ENCODE results near the gene ZNF518B.
"Not testable (repeated sequence)": the region's sequence is repeated elsewhere in the genome, so short reads cannot be mapped to it uniquely, and the experiment has no call there.

ZNF518B gene

DNA sequence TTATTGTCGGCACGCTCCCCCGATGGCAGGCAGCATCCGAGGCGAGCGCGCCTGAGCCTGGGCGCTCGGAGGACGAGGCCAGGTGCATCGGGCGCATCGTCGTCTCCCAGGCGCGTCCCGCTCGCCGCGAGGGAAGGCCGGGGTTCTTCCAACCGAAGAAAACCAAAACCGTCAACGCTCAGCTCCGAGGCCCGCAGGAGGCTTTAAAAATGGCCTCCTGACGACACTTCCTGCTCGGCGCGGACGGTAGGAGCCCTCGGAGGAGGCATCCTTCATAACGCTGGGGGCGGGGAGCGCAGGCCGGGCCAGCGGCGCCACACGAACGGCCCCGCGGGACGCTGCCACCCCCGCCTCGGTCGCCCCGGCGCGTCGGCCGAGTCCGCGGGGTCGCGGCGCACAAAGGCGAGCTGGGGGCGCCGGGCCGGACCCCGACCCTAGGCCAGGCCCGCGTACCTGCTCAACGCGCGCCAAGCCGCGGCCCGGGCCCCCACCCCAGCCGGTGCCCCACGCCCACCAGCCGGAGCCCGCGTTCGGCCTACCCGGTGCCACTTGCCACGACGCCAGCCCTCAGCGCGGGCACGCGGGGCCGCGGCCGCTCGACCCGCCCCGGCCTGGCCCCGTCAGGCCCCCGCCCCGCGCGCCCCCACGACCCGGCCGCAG lies 501 bp downstream of the ZNF518B start:
- peak; percentile 69 for DNase-seq

DNA sequence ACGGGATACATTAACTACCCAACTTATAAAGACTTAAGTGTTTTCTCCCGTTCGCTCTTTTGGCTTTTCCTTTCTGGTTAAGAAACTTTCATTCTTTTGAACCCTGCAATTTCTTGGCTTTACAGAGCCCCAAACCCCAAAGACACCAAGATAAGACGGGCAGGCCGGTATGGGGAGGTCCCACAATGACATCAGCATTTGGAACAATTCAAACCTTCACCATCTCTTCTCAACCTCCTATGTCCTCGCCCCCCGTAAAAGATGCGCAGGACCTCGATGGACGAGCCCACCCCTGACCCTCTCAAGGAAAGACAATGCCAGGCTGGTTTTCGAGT lies 999 bp downstream of the ZNF518B start:
- DNase-seq, result no peak

DNA sequence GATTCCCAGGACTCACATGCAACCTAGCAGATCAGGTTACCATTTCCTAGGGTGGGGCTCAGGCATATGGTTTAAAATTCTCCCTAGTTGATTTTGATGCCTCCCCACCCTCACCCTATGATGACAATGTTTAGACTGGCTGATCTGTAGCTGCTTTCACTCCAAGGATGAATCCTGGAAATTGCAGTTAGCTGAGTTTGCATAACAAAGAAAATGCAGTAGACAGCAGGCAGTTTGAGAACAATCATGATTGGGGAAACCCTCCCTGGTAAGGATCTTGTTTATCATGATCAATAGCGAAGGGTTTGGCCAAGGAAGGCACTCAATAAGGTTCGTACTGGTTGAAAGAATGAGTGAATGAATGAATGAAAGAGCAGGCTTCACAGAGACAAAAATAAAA lies 2.1 kb downstream of the ZNF518B start:
- DNase-seq, result no peak

DNA sequence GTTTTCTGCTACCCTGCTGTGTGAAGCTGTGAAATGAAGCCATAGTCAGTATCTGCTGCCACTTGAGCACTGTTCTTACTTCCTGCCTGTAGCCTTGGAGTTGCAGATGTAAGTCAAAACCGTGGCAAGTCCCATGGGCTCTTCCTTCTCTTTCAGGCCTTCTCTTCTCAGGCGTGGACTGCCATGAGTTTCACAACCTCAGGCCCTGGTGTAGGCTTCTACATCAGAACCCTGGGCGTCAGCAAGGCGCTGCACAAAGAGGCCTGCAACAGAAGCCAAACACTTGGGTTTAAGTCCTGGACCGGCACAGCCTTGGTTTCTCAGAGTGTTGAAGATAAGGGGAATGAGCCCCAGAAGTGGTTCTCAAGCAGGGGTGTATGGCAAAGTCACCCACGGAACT lies 2.5 kb downstream of the ZNF518B start:
- no peak for DNase-seq

DNA sequence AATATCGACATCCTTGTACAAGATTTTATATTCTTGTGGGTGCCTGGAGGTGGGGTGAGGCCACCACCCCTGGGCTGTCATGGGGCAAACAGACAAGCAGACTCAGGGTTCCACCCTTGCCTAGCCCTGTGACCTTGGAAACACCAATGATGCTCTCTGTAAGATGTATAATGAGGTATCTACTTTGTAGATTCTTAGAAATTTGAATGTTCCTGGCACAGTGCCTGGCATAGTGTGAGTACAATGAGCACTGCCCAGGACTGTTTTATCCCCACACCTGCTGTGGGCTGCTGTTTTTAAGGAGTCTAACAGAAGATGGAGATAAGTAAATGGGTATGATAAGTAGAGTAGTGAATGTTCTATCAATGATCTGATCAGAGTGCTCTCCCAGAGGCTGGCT lies 3.1 kb downstream of the ZNF518B start:
- DNase-seq, result no peak

DNA sequence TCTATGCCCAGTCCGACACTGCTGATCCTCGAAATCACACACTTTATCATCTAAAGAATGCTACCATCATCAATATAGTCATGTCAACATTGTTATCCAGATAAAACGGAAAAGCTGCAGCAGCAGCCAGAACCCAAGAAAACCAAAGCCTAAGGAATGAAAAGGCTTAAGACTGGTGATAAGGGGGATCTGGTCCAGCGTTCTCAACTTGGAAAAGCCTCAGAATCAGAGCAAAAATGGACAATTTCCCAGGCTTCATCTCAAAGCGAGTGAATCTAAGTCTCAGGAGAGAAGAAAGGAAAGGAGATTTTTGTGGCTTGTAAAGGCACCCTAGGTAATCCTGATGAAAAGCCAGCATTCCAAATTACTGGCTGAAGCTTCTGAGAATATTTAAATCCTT lies 8.2 kb downstream of the ZNF518B start:
- DNase-seq, result no peak

DNA sequence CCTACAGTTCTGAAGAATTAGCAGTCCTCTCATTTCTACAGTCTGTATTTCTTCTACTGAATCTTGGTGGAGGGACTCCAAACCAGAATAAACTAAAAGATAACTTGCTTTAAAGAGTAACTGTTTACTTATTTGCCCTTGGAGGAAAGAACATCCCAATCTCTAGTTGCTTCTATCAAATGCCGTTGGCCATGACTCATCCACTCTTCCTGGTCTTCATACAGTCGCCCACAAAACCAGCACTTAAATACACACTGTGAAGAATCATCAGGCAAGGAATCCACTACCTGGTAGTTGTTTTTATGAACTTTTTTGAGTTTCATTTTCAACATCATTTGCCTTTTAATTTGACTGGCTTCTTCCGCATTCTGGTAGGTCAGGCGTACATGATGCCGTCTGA lies 14.2 kb downstream of the ZNF518B start:
- no peak for DNase-seq

DNA sequence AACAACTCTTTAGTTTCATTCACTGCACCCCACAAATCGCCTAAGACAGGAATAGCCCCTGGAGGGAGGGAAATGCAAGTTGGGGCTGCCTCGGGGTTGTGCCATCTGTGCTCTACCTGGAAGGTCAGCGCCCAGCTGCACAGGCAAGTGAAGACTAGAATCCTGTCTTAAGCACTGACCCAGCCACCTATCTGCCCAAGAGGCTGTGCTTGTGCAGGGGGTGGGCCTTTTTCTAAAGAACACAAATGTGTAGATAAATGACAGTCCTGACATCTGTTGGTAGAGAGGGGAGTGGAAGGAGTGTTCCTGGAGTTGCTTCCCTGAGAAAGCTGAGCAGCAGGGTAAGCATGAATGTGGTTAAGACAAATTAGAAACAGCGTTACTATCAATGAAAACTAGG lies 15.7 kb downstream of the ZNF518B start:
- DNase-seq, result no peak

DNA sequence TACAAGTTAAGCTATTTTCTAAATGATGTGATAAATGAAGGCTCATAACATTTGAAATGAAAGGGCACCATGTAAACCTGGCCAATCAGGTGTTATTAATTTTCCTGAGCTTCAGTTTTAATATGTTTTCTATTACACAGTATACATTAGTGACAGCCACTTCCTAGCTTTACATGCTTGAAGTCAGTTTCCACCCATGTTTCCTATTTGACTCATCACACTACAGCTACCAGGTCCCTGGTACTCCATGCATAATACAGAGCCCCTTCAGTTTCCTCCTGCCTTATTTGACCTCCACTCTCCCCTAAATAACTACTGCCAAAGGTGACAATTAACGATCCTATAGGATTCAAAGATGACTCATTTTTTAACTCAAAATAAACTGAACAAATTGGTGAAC lies 18.3 kb downstream of the ZNF518B start:
- no peak for DNase-seq

DNA sequence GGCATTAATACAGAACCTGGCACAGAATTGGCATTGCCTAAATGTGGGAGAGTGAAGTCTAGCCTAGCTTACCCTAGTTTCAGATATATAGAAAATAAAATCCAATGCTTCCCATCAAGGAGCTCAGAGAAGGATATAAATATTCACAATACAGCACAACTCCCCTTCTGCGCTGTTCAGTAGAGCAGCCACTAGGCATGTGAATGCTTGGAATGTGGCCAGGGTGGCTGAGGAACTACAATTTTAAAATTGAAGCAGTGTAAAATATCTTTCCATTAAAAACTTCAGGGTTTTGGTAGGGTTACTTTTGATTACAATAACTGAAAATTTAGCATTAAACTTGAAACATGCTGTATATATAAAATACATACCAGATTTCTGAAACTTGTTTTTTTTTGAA lies 19.5 kb downstream of the ZNF518B start:
- DNase-seq, result no peak

DNA sequence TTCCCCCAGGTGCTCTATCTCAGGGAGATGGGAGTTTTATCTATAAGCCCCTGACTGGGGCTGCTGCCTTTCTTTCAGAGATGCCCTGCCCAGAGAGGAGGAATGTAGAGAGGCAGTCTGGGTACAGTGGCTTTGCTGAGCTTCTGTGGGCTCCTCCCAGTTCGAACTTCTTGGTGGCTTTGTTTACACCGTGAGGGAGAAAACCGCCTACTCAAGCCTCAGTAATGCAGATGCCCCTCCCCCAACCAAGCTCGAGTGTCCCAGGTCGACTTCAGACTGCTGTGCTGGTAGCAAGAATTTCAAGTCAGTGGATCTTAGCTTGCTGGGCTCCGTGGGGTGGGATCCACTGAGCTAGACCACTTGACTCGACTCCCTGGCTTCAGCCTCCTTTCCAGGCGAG lies 29.5 kb downstream of the ZNF518B start:
- DNase-seq, result not testable (repeated sequence)

DNA sequence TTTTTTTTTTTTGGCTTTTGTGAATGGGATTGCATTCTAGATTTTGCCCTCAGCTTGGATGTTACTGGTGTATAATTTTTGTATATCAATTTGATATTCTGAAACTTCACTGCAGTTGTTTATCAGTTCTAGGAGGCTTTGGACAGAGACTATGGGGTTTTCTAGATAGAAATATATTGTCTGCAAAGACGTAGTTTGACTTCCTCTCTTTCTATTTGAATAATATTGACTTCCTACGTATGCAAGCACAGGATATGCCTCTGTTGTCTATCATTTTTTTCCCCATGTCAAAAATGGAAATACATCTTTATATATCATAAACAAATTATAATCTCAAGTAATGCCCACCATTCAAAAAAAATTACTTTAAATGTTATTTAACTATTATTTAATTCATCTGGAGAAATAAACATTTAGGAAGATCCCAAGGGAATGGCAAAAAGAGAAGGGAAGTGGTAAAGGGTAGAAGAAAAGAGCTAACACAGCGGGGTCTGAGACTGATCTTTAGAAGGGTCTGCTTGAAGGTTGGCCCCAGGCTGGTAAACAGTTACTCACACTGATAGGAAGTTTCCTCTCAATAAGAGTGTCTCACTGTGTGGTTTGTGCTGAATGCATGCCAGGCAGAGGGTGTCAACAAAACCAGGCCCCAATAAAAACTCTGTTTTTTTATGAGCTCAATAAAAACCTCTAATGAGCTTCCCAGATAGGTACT lies 35.7 kb downstream of the ZNF518B start:
- no peak for DNase-seq

DNA sequence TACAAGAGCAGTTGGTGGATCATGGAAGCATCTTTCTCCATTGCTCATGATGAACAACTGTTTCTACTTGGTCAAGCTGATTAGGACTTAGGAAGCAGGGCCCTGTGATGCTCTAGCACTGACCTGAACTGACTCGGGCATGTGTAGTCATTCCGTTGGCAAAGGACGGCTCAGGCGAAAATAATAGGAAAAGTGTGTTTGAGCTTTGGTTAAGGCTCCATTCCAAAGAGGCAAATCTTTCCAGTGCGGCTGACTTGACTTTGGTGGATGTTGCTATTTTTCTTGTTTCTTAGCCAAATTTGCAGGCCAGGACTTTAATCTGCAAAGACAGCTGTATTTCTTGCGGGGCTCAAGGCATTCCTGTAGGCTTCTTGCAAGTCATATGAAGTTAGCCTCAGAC lies 39.5 kb downstream of the ZNF518B start:
- DNase-seq, result no peak

DNA sequence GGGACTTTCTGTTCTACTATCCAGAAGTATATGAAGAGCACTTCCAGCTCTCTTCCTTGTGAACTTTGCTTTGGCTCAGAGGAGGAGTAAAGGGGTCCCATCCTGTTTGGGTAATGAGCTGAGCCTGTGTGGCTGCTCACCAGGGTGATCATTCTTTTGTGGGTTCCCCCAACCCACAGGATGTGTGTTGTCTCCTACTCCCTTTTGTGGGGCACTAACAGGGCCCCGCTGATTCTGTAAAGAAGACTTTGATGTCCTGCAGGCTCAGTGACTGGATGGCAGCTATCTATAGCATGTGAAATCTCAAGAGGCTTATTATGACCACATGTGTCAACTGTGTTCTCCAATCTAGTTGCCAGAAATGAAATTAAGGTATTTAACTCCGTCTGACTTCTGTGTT lies 40.8 kb downstream of the ZNF518B start:
- no peak for DNase-seq

DNA sequence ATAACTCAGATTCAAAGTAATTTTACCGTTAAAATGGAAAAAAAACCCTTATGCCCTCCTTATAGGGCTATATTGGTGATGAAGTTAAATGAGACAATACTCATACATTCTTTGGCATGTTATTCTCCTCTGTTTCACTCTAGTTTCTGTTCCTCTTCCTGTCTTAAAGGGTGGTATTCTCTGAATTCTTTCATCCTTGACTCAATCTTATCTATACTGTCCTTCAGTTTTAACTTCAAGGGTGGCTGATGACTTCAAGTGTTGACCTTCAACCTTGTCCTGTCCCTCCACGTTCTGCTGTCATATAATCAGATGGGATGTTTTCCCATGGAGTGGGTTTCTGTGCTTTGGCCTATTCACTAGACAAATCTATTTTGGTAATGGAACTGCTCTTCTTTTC lies 44.0 kb downstream of the ZNF518B start:
- no peak for DNase-seq

DNA sequence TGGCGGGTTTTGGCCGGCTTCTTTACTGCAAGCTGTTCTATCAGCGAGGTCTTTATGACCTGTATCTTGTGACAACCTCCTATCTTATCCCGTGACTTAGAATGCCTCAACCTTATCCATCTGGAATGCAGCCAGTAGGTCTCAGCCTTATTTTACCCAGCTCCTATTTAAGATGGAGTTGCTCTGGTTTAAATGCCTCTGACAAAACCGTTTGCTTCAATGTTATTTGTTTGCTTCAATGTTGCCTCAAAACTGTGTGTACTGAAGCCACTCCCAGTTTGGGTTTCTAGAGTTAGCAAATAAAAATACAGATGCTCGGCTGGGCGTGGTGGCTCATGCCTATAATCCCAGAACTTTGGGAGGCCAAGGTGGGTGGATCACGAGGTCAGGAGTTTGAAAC lies 51.6 kb downstream of the ZNF518B start:
- no peak for DNase-seq

DNA sequence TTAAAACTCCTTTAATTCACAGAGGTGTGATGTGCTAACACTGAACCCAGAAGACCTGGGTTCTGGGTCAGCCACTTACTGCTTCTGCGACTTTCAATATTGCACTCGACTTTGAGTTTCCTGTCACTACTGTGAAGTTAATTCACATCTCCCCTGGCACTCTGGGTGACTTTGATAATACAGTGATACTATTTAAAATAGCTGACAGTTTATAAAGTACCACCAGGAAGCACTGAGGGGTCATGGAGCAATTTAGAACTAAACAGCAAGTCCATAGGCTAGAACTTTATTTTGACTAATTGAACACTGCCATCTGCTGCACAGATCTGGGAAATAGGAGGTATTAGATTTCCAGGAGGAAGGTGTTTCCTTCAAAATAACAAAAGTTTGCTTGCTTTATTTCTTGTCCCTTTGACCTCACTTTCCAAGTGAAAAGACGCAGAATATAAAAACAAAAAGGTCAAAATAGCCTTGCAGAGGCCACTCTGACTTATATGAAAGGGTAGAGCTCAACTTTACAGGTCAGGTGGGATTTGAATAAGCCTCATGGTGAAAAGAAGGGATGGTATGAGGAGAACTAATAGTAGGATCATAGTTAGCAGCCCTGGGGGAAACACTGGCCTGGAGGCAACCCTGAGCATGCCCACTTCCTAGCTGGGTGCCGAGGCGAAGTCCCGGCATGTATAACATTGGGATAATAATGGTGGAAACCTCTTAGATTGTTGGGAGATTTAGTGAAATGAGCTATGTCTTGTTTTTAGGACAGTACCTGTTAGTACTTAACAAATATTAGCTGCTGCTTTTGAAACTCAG lies 53.4 kb downstream of the ZNF518B start:
- DNase-seq, result no peak

DNA sequence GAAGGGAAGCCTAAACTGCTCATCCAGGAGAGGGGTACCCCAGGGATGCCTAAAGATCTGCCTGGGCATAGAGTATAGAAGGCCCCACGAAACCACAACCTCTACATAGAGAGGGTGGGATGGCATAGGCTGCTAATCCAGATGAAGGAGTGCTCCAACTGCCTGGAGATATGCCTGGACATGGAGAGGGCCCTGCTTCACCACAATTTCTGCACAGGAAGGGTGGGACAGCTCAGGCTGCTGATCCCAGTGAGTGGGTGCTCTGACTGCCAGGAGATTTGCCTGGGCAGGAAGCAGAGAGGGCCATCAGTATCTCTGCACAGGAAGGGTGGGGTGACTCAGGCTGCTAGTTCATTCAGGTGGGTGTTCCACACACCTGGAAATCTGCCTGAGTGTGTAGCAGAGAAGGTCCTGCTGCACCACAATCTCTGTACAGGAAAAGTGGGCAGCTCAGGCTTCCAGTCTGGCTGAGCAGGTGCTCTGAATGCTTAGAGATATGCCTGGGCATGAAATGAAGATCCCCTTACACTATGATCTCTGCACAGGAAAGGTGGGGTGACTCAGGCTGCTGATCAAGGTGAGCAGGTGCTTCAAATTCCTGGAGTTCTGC lies 61.1 kb downstream of the ZNF518B start:
- no peak for DNase-seq
